Panc1 (cell line): ENCODE results near the gene MAP2K3. TPM values are rescaled to one million over a fixed set of nuclear protein-coding genes. Genes with fewer than 3 reads are reported as not detected.

Source experiments
- ATAC-seq: fragments of 200-7000 bp; cut with Tn5 transposase; 2 replicates; pipeline ENCODE4 v1.9.1; 2020; ENCODE audit warnings: mild to moderate bottlenecking, moderate library complexity
- BruUV-seq: library from RNA; stranded (reverse); fragments of 400-500 nt; replicated peaks from 2 replicates; lab custom pipeline; 2021; lab: Mats Ljungman, UMichigan
- CTCF ChIA-PET: fragments of 300-600 bp; sonication (Branson Sonifier 250); formaldehyde crosslinking; loops from one replicate; lab custom pipeline; 2022; ENCODE audit warnings: antibody characterized with exemption; lab: Charles Lee
- POLR2A ChIA-PET: fragments of 300-600 bp; sonication (Branson Sonifier 250); formaldehyde crosslinking; loops from one replicate; lab custom pipeline; 2022; ENCODE audit warnings: antibody characterized with exemption; lab: Charles Lee
- DNase-seq: peaks from one replicate; pipeline ENCODE4 v3.0.0-alpha.2; 2010; ENCODE audit warnings: low read depth, low spot score
- H3K27ac ChIP-seq: 2 replicates; pipeline ENCODE4 v1.5.1; 2011; ENCODE audit warnings: mild to moderate bottlenecking, low read length, inconsistent platforms
- H3K27me3 ChIP-seq: fragments of 200-500 bp; sonication (Bioruptor generic); 2 replicates; pipeline ENCODE4 v1.6.0; 2014; ENCODE audit warnings: low read length, inconsistent platforms; ENCODE audit not compliant: control insufficient read depth, insufficient read depth
- H3K36me3 ChIP-seq: fragments of 200-500 bp; sonication (Bioruptor generic); 2 replicates; pipeline ENCODE4 v1.5.1; 2014; ENCODE audit warnings: inconsistent platforms, mild to moderate bottlenecking, low read length, moderate library complexity; ENCODE audit not compliant: control insufficient read depth, insufficient read depth
- H3K4me1 ChIP-seq: 2 replicates; pipeline ENCODE4 v1.5.1; 2011; ENCODE audit warnings: inconsistent platforms, mild to moderate bottlenecking, low read length, moderate library complexity; ENCODE audit not compliant: control insufficient read depth, insufficient read depth
- H3K4me3 ChIP-seq, 2 experiments: 2 replicates each; pipeline ENCODE4 v1.5.1; 2011 to 2012; ENCODE audit warnings: low read depth in 2 of 2, low read length in 2 of 2, mild to moderate bottlenecking in 2 of 2, inconsistent platforms in 1 of 2, moderate library complexity in 1 of 2
- H3K9me3 ChIP-seq: fragments of 200-500 bp; sonication (Bioruptor generic); 2 replicates; pipeline ENCODE4 v1.5.1; 2014; ENCODE audit warnings: low read depth, mild to moderate bottlenecking, inconsistent platforms, low read length, moderate library complexity; ENCODE audit not compliant: control insufficient read depth, insufficient read depth
- CTCF ChIP-seq: fragments of 450-650 bp; IDR thresholded peaks from 2 replicates; pipeline ENCODE4 v1.5.1; 2017; ENCODE audit warnings: mild to moderate bottlenecking
- POLR2AphosphoS5 ChIP-seq: IDR thresholded peaks from 2 replicates; pipeline ENCODE4 v1.6.1; 2012; ENCODE audit warnings: mild to moderate bottlenecking, low read depth, low read length, moderate library complexity
- SIN3A ChIP-seq: IDR thresholded peaks from 2 replicates; pipeline ENCODE4 v1.6.1; 2012; ENCODE audit warnings: low read depth, mild to moderate bottlenecking, low read length, moderate library complexity, borderline replicate concordance; ENCODE audit not compliant: insufficient read depth
- TCF7L2 ChIP-seq: IDR thresholded peaks from 2 replicates; pipeline ENCODE4 v1.6.1; 2011; ENCODE audit warnings: mild to moderate bottlenecking, low read depth, low read length, inconsistent platforms
- in situ Hi-C: cut with HindIII; loops from 2 replicates; pipeline ENCODE4 v1.10.0; 2016; ENCODE audit warnings: low sequenced_read_pairs, low pct_unique_long_range_greater_than_20kb
- intact Hi-C: fragments of 100-400 bp; cut with micrococcal nuclease; formaldehyde crosslinking; loops from one replicate; pipeline ENCODE4 v1.10.0; 2022; ENCODE audit not compliant: unreplicated experiment
- total RNA-seq: library from RNA; stranded (reverse); gene quantifications from one replicate; pipeline ENCODE4 v1.2.1, GENCODE V29; 2021; ENCODE audit not compliant: unreplicated experiment
- TF ChIP-seq, protein P1 (sequence below), 2 experiments: IDR thresholded peaks; 2 replicates each; pipeline ENCODE4 v1.6.1; 2011 to 2012; ENCODE audit warnings: low read depth in 2 of 2, control low read depth in 1 of 2, low read length in 1 of 2, mild to moderate bottlenecking in 1 of 2, moderate library complexity in 1 of 2; ENCODE audit not compliant: insufficient read depth in 1 of 2

Gene MAP2K3
- total RNA-seq, 1 experiment from 2014 or later: 44.4 TPM

DNA sequence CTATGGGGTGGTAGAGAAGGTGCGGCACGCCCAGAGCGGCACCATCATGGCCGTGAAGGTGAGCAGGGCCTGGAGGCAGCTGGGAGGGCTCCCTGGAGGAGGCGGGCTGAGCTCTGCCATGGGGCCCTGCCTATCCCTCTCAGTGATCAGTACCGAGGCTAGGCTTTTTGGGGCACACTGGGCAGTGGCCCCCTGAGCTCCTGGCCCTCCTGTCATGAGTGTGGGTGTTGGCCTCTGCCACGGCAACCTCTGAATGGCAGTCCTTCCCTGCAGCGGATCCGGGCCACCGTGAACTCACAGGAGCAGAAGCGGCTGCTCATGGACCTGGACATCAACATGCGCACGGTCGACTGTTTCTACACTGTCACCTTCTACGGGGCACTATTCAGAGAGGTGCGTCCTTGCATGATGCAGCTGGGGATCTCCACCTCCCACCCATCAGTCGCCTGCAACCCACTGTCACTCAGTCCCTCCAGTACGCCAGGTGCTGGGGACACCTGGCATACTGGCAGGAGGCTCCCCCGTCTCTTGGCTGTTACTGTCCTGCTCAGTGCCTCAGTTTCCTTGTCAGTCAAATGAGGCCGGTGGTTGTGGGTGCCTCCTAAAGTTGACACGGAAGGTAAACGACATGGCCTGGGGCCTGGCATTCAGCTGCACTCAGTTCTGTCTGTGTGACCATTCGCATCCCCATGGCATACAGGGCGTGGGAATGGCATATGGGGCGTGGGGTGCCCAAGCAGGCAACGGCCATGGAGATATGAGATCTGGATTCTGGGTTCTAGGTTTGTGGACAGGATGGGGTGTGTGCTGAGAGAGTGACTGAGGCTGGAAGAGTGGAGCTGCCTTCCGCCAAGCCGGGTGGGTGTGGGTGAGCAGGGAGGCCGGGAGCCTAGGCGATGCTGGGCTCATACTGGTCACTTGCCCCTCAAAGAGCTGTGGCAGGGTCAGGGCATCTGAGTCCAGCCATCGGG is 16.4 kb downstream of the MAP2K3 start:
- intact Hi-C loops (no loop called here), in situ Hi-C loops (no loop called here)
- Histone ChIP-seq H3K27ac (no peak overlapping the region), H3K9me3 (no peaks in the 10 kb centered on the region), H3K4me3 (no peak overlapping the region), H3K36me3 (no peaks in the 10 kb centered on the region), H3K4me1 (peaks cover 6% of the 10 kb centered on the region; the same call in 1 of the 2 replicates), H3K27me3 (no peaks in the 10 kb centered on the region)
- TF ChIP-seq CTCF (no peak), SIN3A (no peak), POLR2AphosphoS5 (no peak), TCF7L2 (no peak)
- TF ChIP-seq, protein P1, sequence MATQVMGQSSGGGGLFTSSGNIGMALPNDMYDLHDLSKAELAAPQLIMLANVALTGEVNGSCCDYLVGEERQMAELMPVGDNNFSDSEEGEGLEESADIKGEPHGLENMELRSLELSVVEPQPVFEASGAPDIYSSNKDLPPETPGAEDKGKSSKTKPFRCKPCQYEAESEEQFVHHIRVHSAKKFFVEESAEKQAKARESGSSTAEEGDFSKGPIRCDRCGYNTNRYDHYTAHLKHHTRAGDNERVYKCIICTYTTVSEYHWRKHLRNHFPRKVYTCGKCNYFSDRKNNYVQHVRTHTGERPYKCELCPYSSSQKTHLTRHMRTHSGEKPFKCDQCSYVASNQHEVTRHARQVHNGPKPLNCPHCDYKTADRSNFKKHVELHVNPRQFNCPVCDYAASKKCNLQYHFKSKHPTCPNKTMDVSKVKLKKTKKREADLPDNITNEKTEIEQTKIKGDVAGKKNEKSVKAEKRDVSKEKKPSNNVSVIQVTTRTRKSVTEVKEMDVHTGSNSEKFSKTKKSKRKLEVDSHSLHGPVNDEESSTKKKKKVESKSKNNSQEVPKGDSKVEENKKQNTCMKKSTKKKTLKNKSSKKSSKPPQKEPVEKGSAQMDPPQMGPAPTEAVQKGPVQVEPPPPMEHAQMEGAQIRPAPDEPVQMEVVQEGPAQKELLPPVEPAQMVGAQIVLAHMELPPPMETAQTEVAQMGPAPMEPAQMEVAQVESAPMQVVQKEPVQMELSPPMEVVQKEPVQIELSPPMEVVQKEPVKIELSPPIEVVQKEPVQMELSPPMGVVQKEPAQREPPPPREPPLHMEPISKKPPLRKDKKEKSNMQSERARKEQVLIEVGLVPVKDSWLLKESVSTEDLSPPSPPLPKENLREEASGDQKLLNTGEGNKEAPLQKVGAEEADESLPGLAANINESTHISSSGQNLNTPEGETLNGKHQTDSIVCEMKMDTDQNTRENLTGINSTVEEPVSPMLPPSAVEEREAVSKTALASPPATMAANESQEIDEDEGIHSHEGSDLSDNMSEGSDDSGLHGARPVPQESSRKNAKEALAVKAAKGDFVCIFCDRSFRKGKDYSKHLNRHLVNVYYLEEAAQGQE (IDR thresholded peaks at IDR 0.05; ENCODE audit: insufficient read depth in 1 of 2, low read depth in 2 of 2, low read length in 1 of 2): no peak
- BruUV-seq: no TSS peak
- ChIA-PET POLR2A (no interaction called here), CTCF (interaction anchor here (0.6 kb wide), 1 partner anchor 448 kb away, joined by 3 read pairs; no protein-coding TSS in a partner anchor)
- ATAC-seq: no peak
- DNase-seq: no peak

DNA sequence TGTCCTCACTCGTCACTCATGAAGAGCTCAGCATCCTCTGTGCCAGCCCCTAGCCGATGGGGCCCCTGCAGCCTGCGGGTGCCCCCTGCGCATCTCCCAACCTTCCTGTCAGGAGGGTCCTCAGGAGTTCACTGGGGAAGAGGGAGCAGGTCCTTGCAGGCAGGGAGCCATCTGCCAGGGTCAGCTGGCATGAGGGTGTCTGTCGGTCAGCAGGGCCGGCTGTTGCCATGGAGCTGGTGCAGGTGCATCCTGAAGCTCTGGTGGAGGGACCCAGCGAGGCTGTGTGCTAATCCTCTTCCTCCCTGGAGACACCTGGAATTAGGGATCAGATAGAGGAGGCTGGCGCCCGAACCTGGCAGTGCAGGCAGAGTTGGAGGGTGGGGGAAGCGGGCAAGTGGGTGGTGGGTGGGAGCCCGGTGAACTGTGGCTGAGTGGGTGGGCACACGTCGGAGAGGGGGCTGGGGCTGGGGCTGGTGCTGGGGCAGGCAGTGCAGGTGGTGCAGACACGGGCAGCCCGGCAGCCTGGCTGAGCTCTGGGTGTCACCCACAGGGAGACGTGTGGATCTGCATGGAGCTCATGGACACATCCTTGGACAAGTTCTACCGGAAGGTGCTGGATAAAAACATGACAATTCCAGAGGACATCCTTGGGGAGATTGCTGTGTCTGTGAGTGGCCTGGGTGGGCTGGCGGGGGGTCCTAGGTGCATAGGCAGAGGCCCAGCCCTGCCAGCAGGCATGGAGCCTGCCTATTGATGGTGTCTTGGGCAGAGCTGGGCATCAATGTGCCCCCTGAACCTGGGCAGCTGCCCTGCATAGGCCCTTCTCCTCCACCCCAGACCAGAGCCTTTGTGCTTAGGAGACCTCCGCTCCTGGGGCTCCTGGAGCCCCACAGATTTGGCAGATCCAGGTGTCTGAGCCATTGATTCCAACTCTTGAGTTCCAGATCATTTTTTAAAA is 17.4 kb downstream of the MAP2K3 start:
- ChIA-PET POLR2A (interaction anchor here (0.6 kb wide), 1 partner anchor 23 kb away, joined by 6 read pairs; no protein-coding TSS in a partner anchor), CTCF (no interaction called here)
- intact Hi-C loops (no loop called here), in situ Hi-C loops (no loop called here)
- no TSS peak for BruUV-seq
- Histone ChIP-seq H3K4me1 (peaks cover under 1% of the 10 kb centered on the region; the same call in 1 of the 2 replicates), H3K27me3 (no peaks in the 10 kb centered on the region), H3K36me3 (no peaks in the 10 kb centered on the region), H3K27ac (no peak overlapping the region), H3K4me3 (no peak overlapping the region), H3K9me3 (no peaks in the 10 kb centered on the region)
- TF ChIP-seq, protein P1 (IDR thresholded peaks at IDR 0.05; ENCODE audit: insufficient read depth in 1 of 2, low read depth in 2 of 2, low read length in 1 of 2): no peak
- ATAC-seq (no peak), DNase-seq (no peak)
